HL-60 (cell line): Measurements from ENCODE around the gene SIGLEC14.
"Not testable (repeated sequence)": the region's sequence is repeated elsewhere in the genome, so short reads cannot be mapped to it uniquely, and the experiment has no call there.

Source experiments
- DNase-seq, 2 experiments: peaks; one replicate each; pipeline ENCODE4 v3.0.0-alpha.2; 2010 to 2020; ENCODE audit warnings: low read depth in 1 of 2, low spot score in 1 of 2
- H3K27ac ChIP-seq: fragments of 250-450 bp; sonication (Bioruptor Pico); replicated peaks from 2 replicates; pipeline ENCODE4 v1.5.1; 2020; ENCODE audit warnings: mild to moderate bottlenecking, moderate library complexity
- H3K27me3 ChIP-seq: fragments of 250-450 bp; sonication (Bioruptor Pico); 2 replicates; pipeline ENCODE4 v1.5.1; 2021; ENCODE audit warnings: mild to moderate bottlenecking, moderate library complexity; ENCODE audit not compliant: insufficient read depth, poor library complexity, severe bottlenecking
- H3K4me3 ChIP-seq: replicated peaks from 2 replicates; pipeline ENCODE4 v1.5.1; 2011; ENCODE audit warnings: mild to moderate bottlenecking, control low read depth, low read length; ENCODE audit not compliant: insufficient read depth
- GABPA ChIP-seq: IDR thresholded peaks from 2 replicates; pipeline ENCODE4 v1.6.1; 2012; ENCODE audit warnings: low read depth
- POLR2AphosphoS5 ChIP-seq: IDR thresholded peaks from 2 replicates; pipeline ENCODE4 v1.6.1; 2012; ENCODE audit warnings: low read depth
- SPI1 ChIP-seq: IDR thresholded peaks from 2 replicates; pipeline ENCODE4 v1.6.1; 2012; ENCODE audit warnings: low read depth, mild to moderate bottlenecking, borderline replicate concordance
- TF ChIP-seq, protein P1 (sequence below): IDR thresholded peaks from 2 replicates; pipeline ENCODE4 v1.6.1; 2012; ENCODE audit warnings: low read depth; ENCODE audit not compliant: insufficient replicate concordance
- TF ChIP-seq, protein P2 (sequence below): IDR thresholded peaks from one replicate; pipeline ENCODE4 v1.5.1; 2011; ENCODE audit warnings: low read length, control low read depth, inconsistent platforms; ENCODE audit not compliant: insufficient read depth

Gene SIGLEC14

DNA sequence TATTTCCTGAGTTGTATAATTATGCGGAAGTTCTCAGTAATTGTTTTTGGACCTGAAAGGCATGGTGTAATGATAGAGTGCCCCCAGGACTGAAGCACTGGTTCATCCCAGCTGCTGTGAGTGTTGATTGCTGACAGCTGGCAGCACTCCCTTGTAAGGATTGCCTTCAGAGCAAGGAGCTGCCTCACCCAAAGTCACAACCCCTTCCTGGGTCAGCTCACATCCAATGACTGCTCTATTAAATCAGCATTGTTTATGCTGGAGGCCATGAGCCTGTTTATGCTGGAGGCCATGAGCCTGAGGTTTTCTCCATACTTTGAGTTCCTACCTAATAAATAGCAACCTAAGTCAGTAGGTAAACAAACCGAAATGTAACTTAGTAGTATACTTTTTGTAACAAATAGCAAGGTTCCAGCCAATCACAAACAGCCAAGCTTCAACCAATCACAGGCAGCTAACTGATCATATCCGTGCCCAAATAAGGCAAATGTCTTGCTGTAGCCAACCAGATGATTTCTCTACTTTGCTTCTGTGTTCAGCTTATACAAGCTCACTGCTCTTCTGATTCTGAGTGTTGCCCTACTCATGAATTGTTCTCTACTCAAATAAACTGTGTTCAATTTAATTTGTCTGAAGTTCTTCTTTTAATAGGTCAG, 34.8 kb upstream of the SIGLEC14 start:
- Histone ChIP-seq H3K27ac (no peak overlapping the region), H3K4me3 (no peak overlapping the region), H3K27me3 (no peaks in the 10 kb centered on the region)
- TF ChIP-seq, protein P1, sequence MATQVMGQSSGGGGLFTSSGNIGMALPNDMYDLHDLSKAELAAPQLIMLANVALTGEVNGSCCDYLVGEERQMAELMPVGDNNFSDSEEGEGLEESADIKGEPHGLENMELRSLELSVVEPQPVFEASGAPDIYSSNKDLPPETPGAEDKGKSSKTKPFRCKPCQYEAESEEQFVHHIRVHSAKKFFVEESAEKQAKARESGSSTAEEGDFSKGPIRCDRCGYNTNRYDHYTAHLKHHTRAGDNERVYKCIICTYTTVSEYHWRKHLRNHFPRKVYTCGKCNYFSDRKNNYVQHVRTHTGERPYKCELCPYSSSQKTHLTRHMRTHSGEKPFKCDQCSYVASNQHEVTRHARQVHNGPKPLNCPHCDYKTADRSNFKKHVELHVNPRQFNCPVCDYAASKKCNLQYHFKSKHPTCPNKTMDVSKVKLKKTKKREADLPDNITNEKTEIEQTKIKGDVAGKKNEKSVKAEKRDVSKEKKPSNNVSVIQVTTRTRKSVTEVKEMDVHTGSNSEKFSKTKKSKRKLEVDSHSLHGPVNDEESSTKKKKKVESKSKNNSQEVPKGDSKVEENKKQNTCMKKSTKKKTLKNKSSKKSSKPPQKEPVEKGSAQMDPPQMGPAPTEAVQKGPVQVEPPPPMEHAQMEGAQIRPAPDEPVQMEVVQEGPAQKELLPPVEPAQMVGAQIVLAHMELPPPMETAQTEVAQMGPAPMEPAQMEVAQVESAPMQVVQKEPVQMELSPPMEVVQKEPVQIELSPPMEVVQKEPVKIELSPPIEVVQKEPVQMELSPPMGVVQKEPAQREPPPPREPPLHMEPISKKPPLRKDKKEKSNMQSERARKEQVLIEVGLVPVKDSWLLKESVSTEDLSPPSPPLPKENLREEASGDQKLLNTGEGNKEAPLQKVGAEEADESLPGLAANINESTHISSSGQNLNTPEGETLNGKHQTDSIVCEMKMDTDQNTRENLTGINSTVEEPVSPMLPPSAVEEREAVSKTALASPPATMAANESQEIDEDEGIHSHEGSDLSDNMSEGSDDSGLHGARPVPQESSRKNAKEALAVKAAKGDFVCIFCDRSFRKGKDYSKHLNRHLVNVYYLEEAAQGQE = no peak
- no peak for TF ChIP-seq POLR2AphosphoS5
- TF ChIP-seq, protein P2, sequence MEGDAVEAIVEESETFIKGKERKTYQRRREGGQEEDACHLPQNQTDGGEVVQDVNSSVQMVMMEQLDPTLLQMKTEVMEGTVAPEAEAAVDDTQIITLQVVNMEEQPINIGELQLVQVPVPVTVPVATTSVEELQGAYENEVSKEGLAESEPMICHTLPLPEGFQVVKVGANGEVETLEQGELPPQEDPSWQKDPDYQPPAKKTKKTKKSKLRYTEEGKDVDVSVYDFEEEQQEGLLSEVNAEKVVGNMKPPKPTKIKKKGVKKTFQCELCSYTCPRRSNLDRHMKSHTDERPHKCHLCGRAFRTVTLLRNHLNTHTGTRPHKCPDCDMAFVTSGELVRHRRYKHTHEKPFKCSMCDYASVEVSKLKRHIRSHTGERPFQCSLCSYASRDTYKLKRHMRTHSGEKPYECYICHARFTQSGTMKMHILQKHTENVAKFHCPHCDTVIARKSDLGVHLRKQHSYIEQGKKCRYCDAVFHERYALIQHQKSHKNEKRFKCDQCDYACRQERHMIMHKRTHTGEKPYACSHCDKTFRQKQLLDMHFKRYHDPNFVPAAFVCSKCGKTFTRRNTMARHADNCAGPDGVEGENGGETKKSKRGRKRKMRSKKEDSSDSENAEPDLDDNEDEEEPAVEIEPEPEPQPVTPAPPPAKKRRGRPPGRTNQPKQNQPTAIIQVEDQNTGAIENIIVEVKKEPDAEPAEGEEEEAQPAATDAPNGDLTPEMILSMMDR = no peak
- TF ChIP-seq GABPA = no peak
- no peak for TF ChIP-seq SPI1
- DNase-seq = no peak

DNA sequence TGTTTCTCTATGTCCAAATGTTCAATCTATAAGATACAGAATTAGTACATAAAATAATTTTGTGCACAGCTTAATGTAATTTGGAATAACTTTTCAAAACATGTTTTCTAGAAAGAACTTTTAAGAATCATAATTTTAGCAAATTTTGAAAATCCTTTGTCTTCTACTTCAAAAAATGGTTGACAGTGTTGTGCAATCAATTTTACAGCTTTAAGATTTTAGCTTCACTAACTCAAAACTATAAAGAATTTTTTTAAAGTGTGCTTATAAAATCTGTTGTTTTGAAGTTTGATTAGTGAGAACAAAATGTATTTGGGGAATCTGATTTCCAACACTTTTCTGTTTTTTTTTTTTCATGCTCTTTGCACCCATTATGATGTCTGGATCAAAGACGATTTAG, 33.8 kb upstream of the SIGLEC14 start:
- no peak for DNase-seq
- H3K27me3 ChIP-seq = no peaks in the 10 kb centered on the region
- TF ChIP-seq, protein P1 = no peak
- H3K4me3 ChIP-seq = no peak overlapping the region
- H3K27ac ChIP-seq = no peak overlapping the region

- peak in 1 of 2 experiments; percentile 36 for DNase-seq
- Histone ChIP-seq H3K27ac (no peak overlapping the region), H3K27me3 (no peaks in the 10 kb centered on the region), H3K4me3 (no peak overlapping the region)
- TF ChIP-seq GABPA (no peak), SPI1 (no peak), POLR2AphosphoS5 (no peak)
- TF ChIP-seq, protein P2 = no peak
- TF ChIP-seq, protein P1 = no peak
Measured at GRCh38 chr19:51676566-51677083, 30.0 kb upstream of the SIGLEC14 start.

- not testable (repeated sequence) for H3K27ac ChIP-seq, H3K4me3 ChIP-seq, H3K27me3 ChIP-seq, DNase-seq
Measured at GRCh38 chr19:51675911-51676565, 29.4 kb upstream of the SIGLEC14 start.
